SK-N-SH treated with all-trans-retinoic acid at 6 μM for 48 hours (cell line): ENCODE data around the gene SAG.

Source experiments
- ATAC-seq: fragments of 200-7000 bp; cut with Tn5 transposase; 3 replicates; pipeline ENCODE4 v1.9.1; 2020; ENCODE audit warnings: mild to moderate bottlenecking, moderate library complexity
- BACH2 ChIP-seq: fragments of 250-450 bp; sonication (Bioruptor Pico); IDR thresholded peaks from 2 replicates; pipeline ENCODE4 v1.9.0; 2021; ENCODE audit warnings: mild to moderate bottlenecking, borderline replicate concordance
- CSDC2 ChIP-seq: fragments of 250-450 bp; sonication (Bioruptor Pico); IDR thresholded peaks from 2 replicates; pipeline ENCODE4 v1.5.0; 2020; ENCODE audit warnings: mild to moderate bottlenecking, moderate library complexity
- ESRRG ChIP-seq: fragments of 250-450 bp; sonication (Bioruptor Pico); IDR thresholded peaks from 2 replicates; pipeline ENCODE4 v1.6.1; 2021; ENCODE audit warnings: mild to moderate bottlenecking
- GLIS3 ChIP-seq: fragments of 250-450 bp; sonication (Bioruptor Pico); IDR thresholded peaks from 2 replicates; pipeline ENCODE4 v1.5.0; 2020; ENCODE audit warnings: mild to moderate bottlenecking, moderate library complexity
- ISL1 ChIP-seq: fragments of 250-450 bp; sonication (Bioruptor Pico); IDR thresholded peaks from 2 replicates; pipeline ENCODE4 v2.1.2; 2022; ENCODE audit warnings: mild to moderate bottlenecking, moderate library complexity
- OSR1 ChIP-seq: fragments of 250-450 bp; sonication (Bioruptor Pico); IDR thresholded peaks from 2 replicates; pipeline ENCODE4 v1.8.0; 2022; ENCODE audit warnings: moderate library complexity, mild to moderate bottlenecking, inconsistent platforms
- PATZ1 ChIP-seq: fragments of 250-450 bp; sonication (Bioruptor Pico); IDR thresholded peaks from 2 replicates; pipeline ENCODE4 v1.8.0; 2020; ENCODE audit warnings: mild to moderate bottlenecking, moderate library complexity, borderline replicate concordance
- POU6F1 ChIP-seq: fragments of 250-450 bp; sonication (Bioruptor Pico); IDR thresholded peaks from 2 replicates; pipeline ENCODE4 v1.8.0; 2021; ENCODE audit warnings: low read depth, mild to moderate bottlenecking, moderate library complexity, borderline replicate concordance
- TCF4 ChIP-seq: fragments of 250-450 bp; sonication (Bioruptor Pico); IDR thresholded peaks from 2 replicates; pipeline ENCODE4 v1.8.0; 2021; ENCODE audit warnings: mild to moderate bottlenecking, moderate library complexity, borderline replicate concordance
- TSHZ2 ChIP-seq: fragments of 250-450 bp; sonication (Bioruptor Pico); IDR thresholded peaks from 2 replicates; pipeline ENCODE4 v1.5.0; 2020; ENCODE audit warnings: mild to moderate bottlenecking, moderate library complexity
- ZC3H10 ChIP-seq: fragments of 250-450 bp; sonication (Bioruptor Pico); IDR thresholded peaks from 2 replicates; pipeline ENCODE4 v1.5.1; 2021; ENCODE audit warnings: mild to moderate bottlenecking, moderate library complexity
- ZFP3 ChIP-seq: fragments of 250-450 bp; sonication (Bioruptor Pico); IDR thresholded peaks from 2 replicates; pipeline ENCODE4 v1.5.0; 2020; ENCODE audit warnings: mild to moderate bottlenecking, moderate library complexity
- ZNF565 ChIP-seq: fragments of 450-650 bp; formaldehyde crosslinking; conservative IDR thresholded peaks from 2 replicates; pipeline ENCODE4 v1.5.0; 2020; ENCODE audit warnings: low read depth, mild to moderate bottlenecking, moderate library complexity
- ZNF70 ChIP-seq: fragments of 450-650 bp; formaldehyde crosslinking; IDR thresholded peaks from 2 replicates; pipeline ENCODE4 v1.5.0; 2020; ENCODE audit warnings: mild to moderate bottlenecking, moderate library complexity
- ZNF8 ChIP-seq: fragments of 450-650 bp; formaldehyde crosslinking; IDR thresholded peaks from 2 replicates; pipeline ENCODE4 v1.5.0; 2020; ENCODE audit warnings: mild to moderate bottlenecking, moderate library complexity
- TF ChIP-seq, protein P1 (sequence below): fragments of 250-450 bp; sonication (Bioruptor Pico); IDR thresholded peaks from 2 replicates; pipeline ENCODE4 v1.5.1; 2021; ENCODE audit warnings: mild to moderate bottlenecking, moderate library complexity

Gene SAG

GRCh38 chr2:233384811-233385488 is 77.3 kb downstream of the SAG start:
- ATAC-seq = no peak
- TF ChIP-seq ESRRG (CRISPR knock-in tag) (no peak), PATZ1 (CRISPR knock-in tag) (no peak), OSR1 (CRISPR knock-in tag) (no peak), CSDC2 (CRISPR knock-in tag) (no peak), GLIS3 (CRISPR knock-in tag) (no peak), ISL1 (CRISPR knock-in tag) (no peak), TSHZ2 (CRISPR knock-in tag) (no peak), POU6F1 (CRISPR knock-in tag) (no peak), BACH2 (no peak), ZFP3 (no peak), ZNF8 (CRISPR knock-in tag) (no peak), ZNF565 (no peak), ZC3H10 (CRISPR knock-in tag) (no peak)
- TF ChIP-seq, protein P1, sequence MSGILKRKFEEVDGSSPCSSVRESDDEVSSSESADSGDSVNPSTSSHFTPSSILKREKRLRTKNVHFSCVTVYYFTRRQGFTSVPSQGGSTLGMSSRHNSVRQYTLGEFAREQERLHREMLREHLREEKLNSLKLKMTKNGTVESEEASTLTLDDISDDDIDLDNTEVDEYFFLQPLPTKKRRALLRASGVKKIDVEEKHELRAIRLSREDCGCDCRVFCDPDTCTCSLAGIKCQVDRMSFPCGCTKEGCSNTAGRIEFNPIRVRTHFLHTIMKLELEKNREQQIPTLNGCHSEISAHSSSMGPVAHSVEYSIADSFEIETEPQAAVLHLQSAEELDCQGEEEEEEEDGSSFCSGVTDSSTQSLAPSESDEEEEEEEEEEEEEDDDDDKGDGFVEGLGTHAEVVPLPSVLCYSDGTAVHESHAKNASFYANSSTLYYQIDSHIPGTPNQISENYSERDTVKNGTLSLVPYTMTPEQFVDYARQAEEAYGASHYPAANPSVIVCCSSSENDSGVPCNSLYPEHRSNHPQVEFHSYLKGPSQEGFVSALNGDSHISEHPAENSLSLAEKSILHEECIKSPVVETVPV = no peak

GRCh38 chr2:233385489-233386044 is 78.0 kb downstream of the SAG start:
- TF ChIP-seq GLIS3 (CRISPR knock-in tag) (no peak), ZFP3 (no peak), TCF4 (CRISPR knock-in tag) (no peak), ZNF70 (no peak), OSR1 (CRISPR knock-in tag) (no peak), TSHZ2 (CRISPR knock-in tag) (no peak), POU6F1 (CRISPR knock-in tag) (no peak)
- TF ChIP-seq, protein P1 = no peak
- ATAC-seq = no peak
